GM19238 (cell line): Measurements from ENCODE around the gene DTYMK.

Experiments used
- DNase-seq: peaks from one replicate; pipeline ENCODE4 v3.0.0; 2011; ENCODE audit warnings: low spot score; ENCODE audit not compliant: insufficient read length

The DTYMK gene

DNA sequence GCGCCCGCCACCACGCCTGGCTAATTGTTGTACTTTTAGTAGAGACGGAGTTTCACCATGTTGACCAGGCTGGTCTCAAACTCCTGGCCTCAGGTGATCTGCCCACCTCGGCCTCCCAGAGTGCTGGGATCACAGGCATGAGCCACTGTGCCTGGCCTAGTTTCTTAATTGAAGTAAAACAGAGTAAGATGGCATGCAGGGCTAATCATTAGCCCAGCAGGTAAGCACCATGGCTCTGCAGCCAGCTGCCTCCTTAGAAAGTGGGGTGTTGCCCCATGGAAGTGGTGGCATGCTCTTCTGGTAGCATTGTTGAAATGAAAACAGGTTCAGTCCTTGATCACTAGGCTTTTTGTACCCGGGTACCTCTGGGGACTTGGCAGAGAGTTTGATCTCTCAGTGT lies 36.7 kb downstream of the DTYMK start:
- no peak for DNase-seq

DNA sequence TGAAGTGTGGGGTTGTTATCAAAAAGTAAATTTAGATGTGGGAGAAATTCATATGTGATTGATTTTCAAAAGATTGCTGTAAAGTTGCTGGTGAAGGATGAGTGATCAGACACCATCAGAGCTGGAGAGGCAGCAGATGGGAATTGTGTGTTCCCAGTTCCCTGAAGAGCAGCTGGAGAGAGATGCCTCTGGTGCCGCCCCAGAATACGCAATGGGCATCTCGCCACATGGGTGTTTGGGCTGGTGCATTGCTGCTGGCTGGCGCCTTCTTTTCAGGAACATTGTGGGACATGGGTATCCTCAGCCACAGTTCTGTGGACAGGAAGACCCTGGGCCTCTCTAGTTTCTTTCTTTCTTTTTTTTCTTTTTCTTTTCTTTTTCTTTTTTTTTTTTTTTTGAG lies 37.2 kb downstream of the DTYMK start:
- no peak for DNase-seq

DNA sequence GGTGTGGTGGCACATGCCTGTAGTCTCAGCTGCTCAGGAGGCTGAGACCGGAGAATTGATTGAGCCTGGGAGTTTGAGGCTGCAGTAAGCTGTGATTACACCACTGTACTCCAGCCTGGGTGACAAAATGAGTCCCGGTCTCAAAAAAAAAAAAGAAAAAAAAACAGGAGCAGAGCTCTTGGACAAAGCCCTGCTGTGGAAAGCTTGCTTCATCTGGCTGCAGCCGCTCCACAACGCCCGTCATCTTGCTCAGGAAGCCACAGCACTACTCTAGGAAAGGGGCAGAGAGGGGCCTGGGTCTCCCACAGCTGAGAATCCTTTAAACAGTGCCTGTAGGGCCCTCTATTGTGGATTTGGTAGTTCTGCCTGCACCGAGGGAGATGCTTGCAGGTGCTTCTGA lies 38.2 kb downstream of the DTYMK start:
- DNase-seq, result no peak

DNA sequence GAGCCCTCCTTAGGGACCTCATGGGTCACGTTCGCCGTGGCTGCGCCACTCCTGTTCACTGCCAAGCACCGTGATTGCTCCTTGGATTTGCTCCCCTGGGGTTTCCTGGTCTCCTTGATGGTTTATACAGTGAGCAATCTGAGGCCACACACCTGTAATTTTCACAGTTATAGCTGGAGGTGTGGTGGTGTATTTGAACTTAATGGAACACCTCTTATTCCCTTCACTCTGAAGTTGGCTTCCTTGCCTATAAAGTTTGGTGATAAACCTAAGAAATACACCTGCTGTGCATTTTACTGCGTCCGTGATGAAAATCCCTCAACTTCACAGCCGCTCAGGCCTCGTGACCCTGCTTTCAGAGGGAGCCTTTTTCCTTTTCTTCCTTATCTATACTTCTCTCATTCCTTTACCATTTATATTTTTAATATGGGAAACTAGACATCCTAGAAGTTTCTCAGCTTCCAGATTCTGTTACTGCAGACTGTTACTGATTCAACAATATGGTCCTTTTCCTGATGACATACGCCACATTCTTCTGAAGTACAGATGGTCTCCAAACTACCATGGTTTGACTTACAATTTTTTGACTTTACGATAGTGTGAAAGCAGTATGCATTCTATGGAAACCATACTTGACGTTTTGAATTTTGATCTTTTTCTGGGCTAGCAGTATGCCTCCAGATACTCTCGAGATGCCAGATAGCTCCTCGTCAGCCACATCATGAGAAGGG lies 40.5 kb downstream of the DTYMK start:
- DNase-seq, result no peak

DNA sequence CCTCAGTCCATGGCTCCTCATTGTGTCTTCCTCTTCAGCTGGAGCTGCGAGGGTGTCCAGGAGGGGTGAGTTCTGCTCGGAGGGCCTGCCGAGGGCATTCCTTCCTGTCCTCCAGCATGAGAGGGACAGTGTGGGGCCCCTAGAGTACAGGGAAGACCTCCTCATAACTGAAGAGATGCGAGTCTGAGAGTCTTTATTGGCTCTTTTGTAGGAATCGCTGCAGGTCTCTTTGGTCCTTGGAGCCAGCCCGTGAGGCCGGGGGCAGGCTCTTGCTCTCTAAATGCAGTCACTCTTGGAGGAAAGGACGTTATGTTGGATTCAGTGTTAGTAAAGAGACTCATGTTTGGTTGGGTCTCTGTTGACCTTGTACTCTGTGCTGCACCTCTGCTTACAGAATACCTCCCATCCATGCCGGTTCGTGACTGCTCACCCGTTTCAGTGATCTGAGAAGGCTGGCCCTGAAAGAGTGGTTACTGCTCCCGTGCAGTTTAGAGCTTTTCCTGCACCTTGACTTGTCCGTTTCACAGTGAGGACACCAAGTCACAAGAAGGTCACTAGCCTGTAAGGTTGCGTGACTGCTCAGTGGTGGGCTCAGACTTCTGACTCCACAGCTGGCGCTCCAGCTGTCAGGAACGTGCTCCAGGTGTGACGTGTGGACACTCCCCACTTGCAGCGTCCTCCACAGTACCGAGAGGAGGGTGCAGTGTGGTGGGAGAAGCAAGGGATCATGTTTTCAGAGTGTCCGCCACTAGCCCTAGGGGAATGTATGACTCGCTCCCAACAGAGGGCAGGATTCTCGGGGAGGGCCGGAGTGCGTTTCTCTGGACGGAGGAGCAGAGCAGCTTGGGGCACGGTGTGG lies 41.3 kb downstream of the DTYMK start:
- DNase-seq, result no peak

DNA sequence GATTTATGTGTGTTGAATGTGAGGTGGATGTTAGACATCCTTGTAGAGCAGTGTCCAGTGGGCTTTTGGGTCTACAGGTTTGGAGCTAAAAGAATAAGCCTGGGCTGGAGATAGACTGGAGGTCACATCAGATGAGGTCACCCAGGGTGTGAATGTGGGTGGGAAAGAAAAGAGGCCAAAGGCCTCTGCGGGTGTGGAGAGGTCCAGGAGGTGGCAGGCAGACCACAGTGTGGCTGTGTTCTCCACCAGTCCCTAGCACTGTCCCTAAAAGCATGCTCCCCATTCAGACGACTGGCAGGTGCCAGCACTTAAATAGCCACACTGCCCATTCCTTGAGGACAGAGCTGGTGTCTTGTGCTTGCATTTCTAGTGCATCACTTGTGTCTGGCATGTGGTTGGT lies 45.0 kb downstream of the DTYMK start:
- DNase-seq, result no peak

DNA sequence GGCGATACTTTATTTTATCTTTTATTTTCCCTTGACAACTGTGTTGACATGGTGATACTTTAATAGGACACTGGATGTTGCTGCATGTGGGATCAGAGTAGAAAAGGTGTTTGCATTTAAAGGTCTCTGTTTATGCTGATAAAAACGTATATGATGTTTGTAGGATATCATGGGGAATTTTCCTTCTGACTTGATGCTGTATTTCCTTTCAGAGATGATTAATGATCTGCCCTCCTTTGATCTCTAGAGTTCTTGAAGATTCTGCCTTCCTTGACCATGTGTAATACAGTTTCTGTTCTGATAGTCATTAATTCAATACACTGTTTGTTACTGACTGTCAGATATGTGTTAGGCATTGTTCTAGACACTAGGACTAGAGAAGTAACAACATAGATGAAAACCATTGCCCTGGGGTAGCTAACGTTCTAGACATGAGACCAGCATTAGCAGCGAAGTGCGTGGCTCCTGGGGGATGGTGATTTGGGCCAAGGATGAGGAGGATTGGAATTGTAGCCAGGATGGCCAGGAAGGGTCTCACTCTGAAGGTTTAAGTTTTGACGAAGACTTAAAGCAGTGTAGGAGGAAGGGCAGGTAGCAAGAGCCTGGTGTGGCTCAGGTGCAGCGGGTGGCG lies 46.3 kb downstream of the DTYMK start:
- DNase-seq, result no peak

DNA sequence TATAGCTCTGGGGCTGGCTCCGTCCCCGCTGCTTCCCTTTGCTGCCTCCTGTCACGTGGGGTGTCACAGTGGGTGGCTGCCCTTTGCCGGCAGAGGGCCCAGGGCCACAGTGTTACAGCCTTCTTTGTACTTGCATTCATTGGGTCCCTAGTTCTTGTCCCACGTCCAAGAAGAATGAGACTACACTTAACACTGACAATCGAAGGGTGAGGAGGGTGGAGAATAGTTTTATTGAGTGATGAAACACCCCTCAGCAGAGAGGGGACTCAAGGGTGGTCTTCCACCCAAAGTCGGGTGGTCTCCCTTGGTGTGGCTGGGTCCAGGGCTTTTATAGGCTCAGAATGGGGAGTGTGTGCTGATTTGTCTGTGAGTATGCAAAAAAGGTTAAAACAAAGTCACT lies 47.2 kb downstream of the DTYMK start:
- DNase-seq, result no peak

DNA sequence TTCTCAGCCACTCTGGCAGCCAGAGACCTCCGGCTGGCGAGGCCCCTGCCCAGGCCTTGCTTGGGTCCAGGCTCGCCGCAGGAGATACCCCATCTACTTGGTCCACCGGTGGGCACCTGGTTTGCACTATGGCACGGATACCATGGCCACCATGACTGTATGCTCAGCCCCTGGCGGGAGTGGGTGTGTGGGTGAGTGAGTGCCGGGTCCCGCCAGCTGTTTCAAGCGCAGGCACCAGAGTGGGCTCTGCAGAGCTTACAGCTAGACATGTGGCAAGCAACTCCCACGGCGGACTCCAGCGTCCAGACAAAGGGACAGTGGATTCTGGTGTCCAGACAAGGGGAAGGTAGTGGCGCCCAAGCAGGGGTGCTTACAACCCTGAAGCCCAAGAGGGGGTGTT lies 47.7 kb downstream of the DTYMK start:
- no peak for DNase-seq

DNA sequence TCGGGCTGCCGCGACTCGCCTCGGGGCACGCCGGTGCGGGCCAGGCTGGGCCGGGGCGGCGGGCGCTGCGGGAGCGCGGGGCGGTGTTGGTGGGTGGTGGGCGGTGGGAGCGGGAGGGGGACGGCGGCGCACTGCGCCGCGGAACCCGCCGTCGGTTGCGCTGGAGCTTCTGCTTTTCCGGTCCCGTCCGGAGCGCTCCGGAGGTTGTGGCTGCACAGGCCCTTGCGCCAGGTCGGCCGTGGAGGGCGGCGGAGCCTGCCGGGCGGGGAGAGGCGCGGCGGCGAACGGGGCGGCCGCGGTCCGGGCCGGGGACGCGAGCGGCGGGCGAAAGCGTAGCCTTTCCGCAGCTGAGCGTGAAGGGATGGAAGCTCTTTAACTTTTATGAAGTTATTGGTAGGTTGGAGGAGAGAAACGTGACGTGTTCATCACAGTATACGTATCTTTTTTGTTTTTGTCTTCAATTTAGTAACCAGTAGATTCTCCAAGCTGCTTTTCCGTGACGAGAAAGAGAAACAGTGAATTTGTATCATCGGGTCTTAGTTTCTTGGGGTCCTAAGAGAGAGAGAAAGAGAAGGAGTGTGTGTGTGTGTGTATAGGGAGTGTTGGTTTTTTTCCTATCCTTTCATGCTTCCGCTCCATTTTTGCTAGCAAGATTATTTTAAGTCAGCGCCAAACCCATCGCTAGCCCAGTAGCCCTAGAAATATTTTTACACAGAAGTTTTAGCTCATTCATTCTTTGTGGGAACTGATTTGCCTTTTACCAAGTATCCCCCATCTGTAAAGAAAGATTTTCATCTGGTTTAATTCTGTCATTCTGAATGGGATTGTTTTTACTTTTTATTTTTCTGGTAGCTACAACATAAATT lies 48.6 kb downstream of the DTYMK start:
- DNase-seq, result peak; percentile 58

DNA sequence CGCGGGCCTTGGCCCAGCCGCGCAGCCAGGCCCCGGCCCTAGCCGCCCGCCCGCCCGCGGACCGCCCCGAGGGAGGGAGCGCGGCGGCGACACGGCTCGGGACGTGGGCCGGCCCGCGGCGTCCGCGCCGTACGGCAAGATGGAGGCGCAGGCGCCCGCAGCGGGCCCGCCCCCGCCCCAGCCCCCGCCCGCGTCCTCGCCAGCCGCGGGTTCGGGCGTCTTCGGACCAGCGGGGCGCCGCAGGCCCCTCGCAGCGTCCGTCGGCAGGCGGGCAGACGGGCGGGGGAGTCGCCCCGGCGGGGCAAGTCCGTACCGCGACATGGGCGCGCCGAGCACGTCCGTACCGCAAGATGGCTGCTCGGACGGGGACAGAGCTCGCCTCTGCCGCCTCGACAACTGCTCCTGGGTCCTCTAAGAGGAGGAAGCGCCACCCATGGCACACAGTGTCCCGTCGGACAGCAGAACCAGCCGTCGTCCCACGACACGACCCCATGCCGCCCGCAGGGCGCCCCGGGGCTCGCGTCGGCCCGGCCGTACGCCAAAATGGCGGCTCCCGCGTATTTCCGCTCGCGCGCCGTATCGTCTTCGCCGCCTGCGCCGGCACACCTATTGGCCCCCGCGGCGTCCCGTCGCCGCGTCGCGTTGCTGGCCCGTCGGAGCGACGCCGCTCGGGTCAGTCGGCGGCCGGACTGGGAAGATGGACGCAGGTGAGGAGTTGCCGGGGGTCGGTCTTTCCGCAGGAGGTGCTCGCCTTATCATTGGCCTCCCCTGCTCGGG lies 49.4 kb downstream of the DTYMK start, which contains the start of the genes ATG4B and THAP4:
ATG4B (plus strand) TSS at position 676 of the 777 bp plus-strand sequence; CDS start at position 698, 22 bp downstream.
THAP4 (minus strand) TSS at position 141 of the 777 bp plus-strand sequence. CDS start 141 bp downstream, outside the sequence.
- DNase-seq, result peak; percentile 92

DNA sequence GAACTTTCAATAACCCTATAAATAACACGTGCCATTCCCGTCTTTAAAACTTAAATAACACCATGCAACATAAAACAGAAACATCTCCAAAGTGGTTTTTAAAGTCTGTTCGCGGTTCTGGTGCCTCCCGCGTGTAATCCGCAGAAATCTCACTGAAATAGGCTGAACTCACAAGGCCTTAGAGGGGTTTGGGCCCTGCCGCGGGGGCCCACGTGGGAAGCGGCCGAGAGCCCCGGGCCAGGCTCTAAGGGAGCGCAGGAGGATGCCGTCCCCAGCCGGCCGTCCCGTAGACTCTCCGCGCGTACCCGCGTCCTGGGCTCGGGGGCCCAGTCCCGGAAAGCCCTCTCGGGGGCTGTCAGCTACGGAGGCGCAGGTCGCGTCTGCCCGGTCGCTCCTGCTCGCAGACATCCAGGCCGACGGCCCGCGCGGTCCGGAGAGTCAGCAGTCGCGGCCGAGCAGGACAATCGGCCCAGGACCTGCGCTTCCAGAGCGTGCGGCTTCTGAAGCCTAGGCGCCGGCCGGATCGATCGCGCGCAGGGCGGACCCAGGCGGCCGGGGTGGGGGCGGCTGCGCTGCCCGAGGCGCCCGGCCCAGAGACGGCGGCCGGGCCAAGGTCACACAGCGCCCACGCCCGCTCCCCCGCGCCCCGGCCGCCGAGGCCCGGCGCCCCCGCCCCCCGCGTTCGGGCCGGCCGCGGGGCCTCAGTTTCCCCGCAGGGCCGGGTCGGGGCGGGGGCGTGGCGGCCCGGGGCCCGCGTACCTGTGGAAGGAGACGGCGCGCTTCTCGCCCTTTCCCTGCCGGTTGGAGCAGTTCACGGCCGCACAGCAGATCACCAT lies 50.2 kb downstream of the DTYMK start:
- peak; percentile 62 for DNase-seq

DNA sequence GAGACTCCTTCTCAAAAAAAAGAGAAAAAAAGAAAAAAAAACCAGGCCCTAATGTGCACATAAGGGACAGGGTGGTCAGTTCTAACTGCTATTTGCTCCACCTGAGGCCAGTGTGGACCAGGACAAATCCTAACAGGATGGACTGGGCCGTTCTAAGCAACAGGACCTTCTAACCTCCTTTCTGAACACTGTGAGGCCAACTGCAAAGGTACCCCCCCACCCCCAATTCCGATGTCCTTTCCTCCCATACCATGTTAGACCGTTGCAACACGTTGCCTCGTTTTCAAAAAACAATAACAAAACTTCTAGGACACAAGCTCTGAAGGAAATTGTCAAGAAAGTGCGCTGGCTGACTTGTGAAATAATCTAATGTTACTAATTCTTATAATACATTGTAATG lies 50.9 kb downstream of the DTYMK start:
- DNase-seq, result no peak

DNA sequence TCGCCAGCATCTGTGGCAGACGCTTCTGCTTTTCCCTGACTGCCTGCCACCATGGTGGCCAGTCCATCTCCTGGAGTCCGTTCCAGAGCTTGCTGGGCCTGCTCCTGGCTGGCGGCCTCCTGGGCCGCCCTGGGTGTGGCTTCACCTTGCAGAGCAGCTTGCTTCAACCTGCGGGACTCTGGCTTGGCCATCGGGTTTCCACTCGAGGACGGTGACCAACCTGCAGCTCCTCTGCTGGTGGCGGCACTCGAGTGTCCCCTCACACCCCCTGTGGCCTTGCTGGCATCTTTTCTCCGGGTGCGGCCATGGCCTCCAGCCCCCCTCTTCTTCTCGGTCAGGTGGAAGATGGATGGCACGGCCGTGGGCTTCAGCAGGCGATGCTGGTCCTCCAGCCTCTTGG lies 53.1 kb downstream of the DTYMK start:
- DNase-seq, result no peak

DNA sequence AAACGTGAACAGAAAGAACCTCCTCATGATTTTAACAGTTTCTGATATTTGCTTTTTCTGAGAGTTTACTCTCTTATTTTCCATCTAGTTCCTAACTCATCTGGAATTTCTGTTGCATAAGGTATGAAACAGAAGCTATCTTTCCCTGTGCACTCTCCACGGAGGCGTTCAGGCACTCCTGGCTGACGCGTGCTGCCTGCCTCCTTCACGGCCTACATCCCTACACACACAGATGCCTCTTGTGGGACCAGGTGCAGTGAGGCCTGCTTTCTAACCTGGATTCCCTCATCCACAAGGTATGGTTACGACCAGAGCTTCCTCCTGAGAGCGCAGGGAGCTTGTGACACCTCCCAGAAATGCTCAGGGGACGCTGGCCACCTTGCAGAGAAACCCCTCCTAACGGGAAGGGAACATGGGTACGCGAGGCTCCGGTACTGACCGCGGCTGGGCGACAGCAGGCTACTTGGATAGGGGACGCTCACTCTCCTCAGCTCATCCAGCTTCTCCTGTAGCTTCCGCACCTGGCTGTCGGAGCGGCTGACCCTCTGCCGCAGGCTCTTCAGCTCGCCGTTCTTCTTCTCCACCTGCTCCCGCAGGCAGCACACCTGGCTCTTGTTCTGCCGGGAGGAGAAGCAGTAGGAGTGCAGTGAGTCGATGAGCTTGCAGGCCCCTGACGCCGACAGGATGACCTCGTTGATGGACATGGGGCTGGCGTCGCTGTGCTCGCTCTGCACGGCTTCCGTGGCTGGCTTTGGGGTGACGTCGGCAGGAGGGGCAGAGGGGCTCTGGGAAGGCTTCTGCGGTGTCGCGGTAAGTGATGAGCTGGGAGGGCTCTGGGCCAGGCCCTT lies 53.9 kb downstream of the DTYMK start:
- DNase-seq, result no peak

DNA sequence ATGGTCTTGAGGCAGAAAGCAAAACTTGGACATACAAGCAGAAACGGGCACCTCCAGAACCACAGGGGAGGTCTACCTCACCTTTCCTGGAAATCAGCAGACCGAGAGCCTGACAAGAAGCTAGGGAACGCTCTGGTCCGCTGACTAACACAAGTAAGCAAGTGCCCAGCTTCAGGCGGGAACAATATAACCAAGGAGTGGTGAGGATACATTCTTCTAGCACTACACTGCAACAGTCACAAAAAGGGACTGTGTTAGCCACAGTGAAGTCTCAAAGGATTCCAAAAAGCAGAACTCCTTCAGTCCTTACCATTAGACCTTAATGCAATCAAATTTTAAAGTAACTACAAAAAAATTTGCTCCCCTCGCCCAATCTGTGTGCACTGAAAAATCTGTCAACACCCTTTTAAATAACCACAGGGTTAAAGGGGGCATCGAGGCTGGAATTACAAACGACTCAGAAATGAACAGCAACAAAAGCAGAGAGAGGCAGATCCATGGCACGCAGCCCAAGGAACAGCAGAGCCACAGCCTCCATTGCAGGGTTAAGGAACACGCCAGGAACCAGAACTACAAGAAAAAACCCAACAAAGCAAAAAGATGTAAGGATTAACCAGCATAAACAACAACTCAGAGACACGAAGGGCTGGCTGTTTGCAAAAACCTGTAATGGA lies 56.7 kb downstream of the DTYMK start:
- DNase-seq, result no peak

DNA sequence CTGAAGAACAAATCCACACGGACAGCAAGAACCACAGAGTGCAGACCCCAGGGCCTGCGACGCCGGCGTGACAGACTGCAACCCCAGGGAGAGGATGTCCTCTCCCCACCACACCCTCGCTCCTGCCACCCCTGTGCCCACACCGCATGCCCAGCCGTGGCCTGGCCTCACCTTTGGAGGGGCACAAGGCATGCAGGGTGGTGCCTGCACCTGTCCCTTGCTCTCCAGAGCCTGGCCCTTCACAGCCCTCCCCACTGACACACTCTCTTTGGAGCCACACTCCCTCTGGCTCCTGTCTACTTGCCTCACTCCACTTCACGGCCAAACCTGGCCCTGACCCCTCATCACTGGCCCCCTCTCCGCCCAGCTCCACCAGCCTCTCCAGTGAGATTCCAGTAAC lies 58.9 kb downstream of the DTYMK start:
- no peak for DNase-seq
